ENCODE data around the gene UBALD2. TPM values are rescaled to one million over a fixed set of nuclear protein-coding genes. Genes with fewer than 3 reads are reported as not detected.

Gene UBALD2
- total and polyA plus RNA-seq, 2 of the 4 experiments (the other 2 are of a cell fraction): 0.90 to 12.1 TPM

GRCh38 chr17:76236603-76237002 lies 28.5 kb upstream of the UBALD2 start:
- Histone ChIP-seq H3K9me3 (ENCODE audit: control insufficient read depth, insufficient read depth, low read length) (no peaks in the 10 kb centered on the region), H2BK5ac (ENCODE audit: low read depth, low read length, poor library complexity, severe bottlenecking) (no peak overlapping the region), H4K5ac (ENCODE audit: low read depth, low read length) (no peak overlapping the region), H2AK5ac (ENCODE audit: low read depth, low read length) (no peak overlapping the region), H3K4me1 (ENCODE audit: control insufficient read depth, insufficient read depth, low read length) (peaks cover 6% of the 10 kb centered on the region), H3K4me2 (ENCODE audit: low read depth, low read length) (no peak overlapping the region), H3K56ac (ENCODE audit: extremely low read depth, insufficient read depth, low read length) (no peak overlapping the region), H4K20me1 (ENCODE audit: insufficient read depth, low read length) (0 out of 2 replicates have a peak, but pooled peaks cover 3% of the 10 kb centered on the region), H2BK20ac (ENCODE audit: low read depth, low read length) (no peak overlapping the region), H3K14ac (replicated peaks; ENCODE audit: low read depth, low read length) (no peak overlapping the region), H3K79me1 (ENCODE audit: low read depth in 1 of 2, low read length in 2 of 2) (peaks cover 0 to 3% of the 10 kb centered on the region in 2 experiments; a peak in 1 of 4 replicates), H3K27ac (ENCODE audit: insufficient read depth, low read length) (no peak overlapping the region), H4K8ac (ENCODE audit: low read depth in 2 of 2, low read length in 2 of 2) (no peak overlapping the region), H4K91ac (ENCODE audit: insufficient read depth, low read depth, low read length) (no peak overlapping the region), H3K18ac (ENCODE audit: low read depth, low read length) (no peak overlapping the region), H3K9ac (ENCODE audit: low read depth, low read length) (no peak overlapping the region), H3K4me3 (ENCODE audit: insufficient read depth, low read depth, low read length) (no peak overlapping the region), H3K36me3 (ENCODE audit: control insufficient read depth, insufficient read depth, low read length) (no peaks in the 10 kb centered on the region), H3K23ac (ENCODE audit: low read depth, low read length) (no peak overlapping the region), H3K27me3 (ENCODE audit: control insufficient read depth, insufficient read depth, low read length) (peaks cover 7% of the 10 kb centered on the region), H2AK9ac (replicated peaks; ENCODE audit: low read depth, low read length, poor library complexity) (no peak overlapping the region), H3K4ac (ENCODE audit: low read depth, low read length) (no peak overlapping the region), H2BK15ac (ENCODE audit: low read depth, low read length) (no peak overlapping the region), H3K9me1 (ENCODE audit: insufficient read depth, low read length) (peaks cover 3% of the 10 kb centered on the region; the same call in 1 of the 2 replicates), H2AFZ (replicated peaks; ENCODE audit: low read length, poor library complexity) (no peak overlapping the region), H2BK120ac (ENCODE audit: low read depth, low read length) (no peak overlapping the region)
- ATAC-seq (ENCODE audit: low read depth): no peak
- no peak for DNase-seq
- intact Hi-C loops (cut with micrococcal nuclease) (no loop called here), dilution Hi-C loops (cut with HindIII; ENCODE audit: low sequenced_read_pairs, unreplicated experiment) (no loop called here), in situ Hi-C loops (cut with MboI; ENCODE audit: low sequenced_read_pairs) (no loop called here)
- BruUV-seq (replicated peaks): no TSS peak
- ChIA-PET POLR2A (ENCODE audit: unreplicated experiment) (no interaction called here), CTCF (no interaction called here)
- TF ChIP-seq MAZ (IDR thresholded peaks at IDR 0.05; ENCODE audit: borderline replicate concordance, low read depth, low read length): no peak
- TF ChIP-seq RAD21 (IDR thresholded peaks at IDR 0.05; ENCODE audit: low read length): no peak
- TF ChIP-seq POLR2A (IDR thresholded peaks at IDR 0.05; ENCODE audit: low read depth, low read length): no peak
- TF ChIP-seq BHLHE40 (IDR thresholded peaks at IDR 0.05; ENCODE audit: low read depth, low read length): no peak
- no peak for TF ChIP-seq MXI1 (IDR thresholded peaks at IDR 0.05; ENCODE audit: borderline replicate concordance, low read depth, low read length)
- no peak for TF ChIP-seq CTCF (conservative IDR thresholded peaks at IDR 0.05; ENCODE audit: low read depth, low read length)
- TF ChIP-seq, protein P1, sequence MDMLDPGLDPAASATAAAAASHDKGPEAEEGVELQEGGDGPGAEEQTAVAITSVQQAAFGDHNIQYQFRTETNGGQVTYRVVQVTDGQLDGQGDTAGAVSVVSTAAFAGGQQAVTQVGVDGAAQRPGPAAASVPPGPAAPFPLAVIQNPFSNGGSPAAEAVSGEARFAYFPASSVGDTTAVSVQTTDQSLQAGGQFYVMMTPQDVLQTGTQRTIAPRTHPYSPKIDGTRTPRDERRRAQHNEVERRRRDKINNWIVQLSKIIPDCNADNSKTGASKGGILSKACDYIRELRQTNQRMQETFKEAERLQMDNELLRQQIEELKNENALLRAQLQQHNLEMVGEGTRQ (IDR thresholded peaks at IDR 0.05; ENCODE audit: low read depth, low read length): no peak
- TF ChIP-seq MAFK (IDR thresholded peaks at IDR 0.05; ENCODE audit: low read depth, low read length): no peak
- no peak for TF ChIP-seq RCOR1 (IDR thresholded peaks at IDR 0.05; ENCODE audit: insufficient replicate concordance, low read length)
- TF ChIP-seq SMC3 (IDR thresholded peaks at IDR 0.05; ENCODE audit: low read depth, low read length): no peak
- no peak for TF ChIP-seq NFE2L2 (IDR thresholded peaks at IDR 0.05; ENCODE audit: low read depth, low read length)
- TF ChIP-seq ELK1 (IDR thresholded peaks at IDR 0.05; ENCODE audit: borderline replicate concordance, low read depth, low read length): no peak

Data from IMR-90 (cell line).